Spinal cord (tissue), 10 donors: ENCODE data around the gene UBE2E3. TPM values are rescaled to one million over a fixed set of nuclear protein-coding genes. Genes with fewer than 3 reads are reported as not detected.
"Not testable (repeated sequence)": the region's sequence is repeated elsewhere in the genome, so short reads cannot be mapped to it uniquely, and the experiment has no call there.

ENCODE experiments used
- DNase-seq, 6 donors: peaks; one replicate each; pipeline versions ENCODE4 v3.0.0 to v3.0.0-alpha.2; 2013 to 2015; ENCODE audit warnings: low spot score in 6 of 6, low read depth in 4 of 6
- H3K27ac ChIP-seq: one replicate; pipeline ENCODE4 v1.5.1; 2013; ENCODE audit warnings: low read depth, low read length, control low read depth
- H3K27me3 ChIP-seq: one replicate; pipeline ENCODE4 v1.6.1; 2013; ENCODE audit warnings: low read length; ENCODE audit not compliant: control insufficient read depth, insufficient read depth
- H3K36me3 ChIP-seq: one replicate; pipeline ENCODE4 v1.6.1; 2013; ENCODE audit warnings: low read length; ENCODE audit not compliant: control insufficient read depth, insufficient read depth
- H3K4me1 ChIP-seq: one replicate; pipeline ENCODE4 v1.6.1; 2013; ENCODE audit warnings: low read length; ENCODE audit not compliant: control insufficient read depth, insufficient read depth
- H3K4me3 ChIP-seq: one replicate; pipeline ENCODE4 v1.5.1; 2013; ENCODE audit warnings: low read depth, low read length, control low read depth
- H3K9me3 ChIP-seq: one replicate; pipeline ENCODE4 v1.6.1; 2013; ENCODE audit warnings: low read length; ENCODE audit not compliant: control insufficient read depth, insufficient read depth
- WGBS: methylation state at CpG from one replicate; pipeline ENCODE4 v1.1.5; 2013; ENCODE audit warnings: missing lambda C conversion rate; ENCODE audit not compliant: insufficient coverage; 5-methylcytosine and 5-hydroxymethylcytosine counted together
- long read RNA-seq, 4 donors: transcript quantifications; one replicate each; lab custom pipeline, GENCODE V29; 2026
- polyA plus RNA-seq, 2 donors: library from polyadenylated mRNA; unstranded; fragments of 120-200 nt; gene quantifications; one replicate each; pipeline ENCODE4 v1.2.1, GENCODE V29; 2013; ENCODE audit not compliant: insufficient read length in 2 of 2
- total RNA-seq, 2 donors: library from RNA; depleted of rRNA in 1 of 2; stranded (reverse); fragments of 120-200 nt in 1 of 2; fragments of >200 nt in 1 of 2; gene quantifications; one replicate each; pipeline versions ENCODE4 v1.2.3 to v1.2.4, GENCODE V29; 2013 to 2014
- donor health status: healthy.

UBE2E3 gene
- total RNA-seq (100 to 1,000 TPM; 124 to 132 TPM), polyA plus RNA-seq (100 to 1,000 TPM; 187 TPM)
- long read RNA-seq, donor 1, transcript UBE2E3-202 (6 exons, 1,570 nt) = major isoform, 56 of 140 reads
- long read RNA-seq, donor 1, partial matches to known transcripts = 80 of 140 reads
- long read RNA-seq, donor 1, other reads (novel, unspliced or antisense) = 0 of 140 reads
- long read RNA-seq, donor 2, transcript UBE2E3-202 (6 exons, 1,570 nt) = major isoform, 29 of 55 reads
- long read RNA-seq, donor 2, partial matches to known transcripts = 13 of 55 reads
- long read RNA-seq, donor 2, other reads (novel, unspliced or antisense) = 9 of 55 reads
- long read RNA-seq, donor 3, transcript UBE2E3-212 (4 exons, 499 nt) = minor isoform, 5 of 94 reads
- long read RNA-seq, donor 3, transcript UBE2E3-202 (6 exons, 1,570 nt) = major isoform, 34 of 94 reads
- long read RNA-seq, donor 3, partial matches to known transcripts = 37 of 94 reads
- long read RNA-seq, donor 3, other reads (novel, unspliced or antisense) = 16 of 94 reads
- long read RNA-seq, donor 4, transcript UBE2E3-202 (6 exons, 1,570 nt) = major isoform, 55 of 158 reads
- long read RNA-seq, donor 4, partial matches to known transcripts = 88 of 158 reads
- long read RNA-seq, donor 4, other reads (novel, unspliced or antisense) = 11 of 158 reads

GRCh38 chr2:180980106-180980942 lies at the start of gene UBE2E3:
UBE2E3 (plus strand) TSS chr2:180980605; CDS start chr2:180982043, 1,438 bp downstream.
- Histone ChIP-seq H3K36me3 (no peaks in the 10 kb centered on the region), H3K27me3 (no peaks in the 10 kb centered on the region), H3K9me3 (no peaks in the 10 kb centered on the region), H3K4me3 (peak within 1 kb of the TSS; percentile 71), H3K27ac (peak within 1 kb of the TSS; percentile 72), H3K4me1 (peaks cover 3% of the 10 kb centered on the region)
- DNase-seq = peak; percentile 66 to 97 (median 80)
- WGBS = 0% methylated on average over 95 of the region's 106 CpGs

GRCh38 chr2:180931841-180932240 lies 48.6 kb upstream of the UBE2E3 start:
- no peak for DNase-seq
- Histone ChIP-seq H3K27me3 (no peaks in the 10 kb centered on the region), H3K9me3 (no peaks in the 10 kb centered on the region), H3K4me1 (no peaks in the 10 kb centered on the region), H3K4me3 (no peak overlapping the region), H3K27ac (no peak overlapping the region), H3K36me3 (no peaks in the 10 kb centered on the region)

- no peak for DNase-seq
- Histone ChIP-seq H3K27me3 (no peaks in the 10 kb centered on the region), H3K4me1 (no peaks in the 10 kb centered on the region), H3K4me3 (no peak overlapping the region), H3K36me3 (no peaks in the 10 kb centered on the region), H3K27ac (no peak overlapping the region), H3K9me3 (no peaks in the 10 kb centered on the region)
- no CpG with 5 or more reads among the region's 1 CpG for WGBS
Observed at GRCh38 chr2:180933332-180933731, 47.1 kb upstream of the UBE2E3 start.

GRCh38 chr2:180934911-180935310 lies 45.5 kb upstream of the UBE2E3 start:
- no peaks in the 10 kb centered on the region for H3K4me1 ChIP-seq
- H3K27ac ChIP-seq = no peak overlapping the region
- H3K9me3 ChIP-seq = no peaks in the 10 kb centered on the region
- H3K36me3 ChIP-seq = no peaks in the 10 kb centered on the region
- H3K4me3 ChIP-seq = no peak overlapping the region
- no peak for DNase-seq
- H3K27me3 ChIP-seq = no peaks in the 10 kb centered on the region
- no CpG with 5 or more reads among the region's 1 CpG for WGBS

- no CpG with 5 or more reads among the region's 3 CpGs for whole genome bisulfite sequencing
- not testable (repeated sequence) for H3K27ac ChIP-seq, DNase-seq, H3K9me3 ChIP-seq, H3K4me1 ChIP-seq, H3K4me3 ChIP-seq, H3K36me3 ChIP-seq, H3K27me3 ChIP-seq
Observed at GRCh38 chr2:180937480-180937879, 42.9 kb upstream of the UBE2E3 start.

- H3K4me3 ChIP-seq = no peak overlapping the region
- no peaks in the 10 kb centered on the region for H3K27me3 ChIP-seq
- no peak for DNase-seq
- H3K36me3 ChIP-seq = no peaks in the 10 kb centered on the region
- no peak overlapping the region for H3K27ac ChIP-seq
- H3K9me3 ChIP-seq = no peaks in the 10 kb centered on the region
- no peaks in the 10 kb centered on the region for H3K4me1 ChIP-seq
Observed at GRCh38 chr2:180938451-180938850, 42.0 kb upstream of the UBE2E3 start.

GRCh38 chr2:180943275-180943674 lies 37.1 kb upstream of the UBE2E3 start:
- Histone ChIP-seq H3K4me3 (no peak overlapping the region), H3K27me3 (no peaks in the 10 kb centered on the region), H3K27ac (no peak overlapping the region), H3K9me3 (no peaks in the 10 kb centered on the region), H3K4me1 (no peaks in the 10 kb centered on the region), H3K36me3 (no peaks in the 10 kb centered on the region)
- no CpG with 5 or more reads among the region's 1 CpG for WGBS
- no peak for DNase-seq

- no peaks in the 10 kb centered on the region for H3K4me1 ChIP-seq
- no peaks in the 10 kb centered on the region for H3K9me3 ChIP-seq
- H3K36me3 ChIP-seq = no peaks in the 10 kb centered on the region
- H3K4me3 ChIP-seq = no peak overlapping the region
- H3K27me3 ChIP-seq = no peaks in the 10 kb centered on the region
- 80% methylated on average over 1 of the region's 3 CpGs for WGBS
- no peak for DNase-seq
- no peak overlapping the region for H3K27ac ChIP-seq
Observed at GRCh38 chr2:180944372-180944771, 36.0 kb upstream of the UBE2E3 start.

- WGBS = no CpG with 5 or more reads among the region's 1 CpG
- H3K9me3 ChIP-seq = no peaks in the 10 kb centered on the region
- no peaks in the 10 kb centered on the region for H3K36me3 ChIP-seq
- no peak overlapping the region for H3K27ac ChIP-seq
- no peak for DNase-seq
- H3K4me3 ChIP-seq = no peak overlapping the region
- H3K4me1 ChIP-seq = no peaks in the 10 kb centered on the region
- no peaks in the 10 kb centered on the region for H3K27me3 ChIP-seq
Observed at GRCh38 chr2:180947208-180947689, 33.2 kb upstream of the UBE2E3 start.
